Right lobe of liver (tissue), 4 donors: Measurements from ENCODE around the gene FBXW10.
"Not testable (repeated sequence)": the region's sequence is repeated elsewhere in the genome, so short reads cannot be mapped to it uniquely, and the experiment has no call there.

Experiments used
- CTCF ChIP-seq, 4 donors: fragments of 200-600 bp in 3 of 4; fragments of 450-650 bp in 1 of 4; IDR thresholded peaks; one replicate each; pipeline versions ENCODE4 v1.5.1 to v1.8.0; 2016 to 2022; ENCODE audit warnings: antibody characterized with exemption in 4 of 4, mild to moderate bottlenecking in 2 of 4
- POLR2A ChIP-seq: fragments of 450-650 bp; IDR thresholded peaks from one replicate; pipeline ENCODE4 v1.6.1; 2017; ENCODE audit warnings: antibody characterized with exemption, mild to moderate bottlenecking
- donor health status: DM: no; HTN: no; CAD: no.
- donor health status: DM: no; HTN: no; CAD: no.
- donor health status: DM: no; HTN: yes; CAD: no.

- not testable (repeated sequence) for TF ChIP-seq CTCF (IDR thresholded peaks at IDR 0.05); POLR2A
These were observed 53.0 kb downstream of the FBXW10 start for GRCh38 chr17:18796887-18797286.
